H1 (cell line): ENCODE data around the gene CALM1.

Source experiments
- CEBPB ChIP-seq: IDR thresholded peaks from 2 replicates; pipeline ENCODE4 v1.6.1; 2012; ENCODE audit warnings: low read depth, low read length
- EZH2 ChIP-seq: fragments of 200-600 bp; sonication (generic); IDR thresholded peaks from 2 replicates; pipeline ENCODE4 v1.7.1; 2012; ENCODE audit warnings: low read depth, mild to moderate bottlenecking, moderate library complexity, low read length, inconsistent platforms; ENCODE audit not compliant: severe bottlenecking
- JUND ChIP-seq: IDR thresholded peaks from 2 replicates; pipeline ENCODE4 v1.6.1; 2011; ENCODE audit warnings: mild to moderate bottlenecking, improper control_type of control experiment, low read length
- POLR2A ChIP-seq, 2 experiments: IDR thresholded peaks; 1 replicate in 1 of 2; 2 replicates in 1 of 2; pipeline ENCODE4 v1.6.1; 2011; ENCODE audit warnings: low read depth in 2 of 2, low read length in 2 of 2, mild to moderate bottlenecking in 2 of 2; ENCODE audit errors: control extremely low read depth in 1 of 2
- POLR2AphosphoS5 ChIP-seq: IDR thresholded peaks from 2 replicates; pipeline ENCODE4 v1.6.1; 2011; ENCODE audit warnings: low read depth, low read length
- TF ChIP-seq, protein P1 (sequence below), 3 experiments: IDR thresholded peaks; 1 replicate in 2 of 3; 2 replicates in 1 of 3; pipeline versions ENCODE4 v1.5.1 to v1.6.1; 2011; ENCODE audit warnings: low read length in 3 of 3, mild to moderate bottlenecking in 3 of 3, inconsistent platforms in 2 of 3, low read depth in 1 of 3, moderate library complexity in 1 of 3; ENCODE audit not compliant: insufficient read depth in 1 of 3; ENCODE audit errors: control extremely low read depth in 1 of 3
- TF ChIP-seq, protein P2 (sequence below): IDR thresholded peaks from 2 replicates; pipeline ENCODE4 v1.6.1; 2012; ENCODE audit warnings: inconsistent platforms
- TF ChIP-seq, protein P3 (sequence below): IDR thresholded peaks from 2 replicates; pipeline ENCODE4 v1.6.1; 2011; ENCODE audit warnings: low read depth, mild to moderate bottlenecking, low read length; ENCODE audit not compliant: insufficient read depth

DNA sequence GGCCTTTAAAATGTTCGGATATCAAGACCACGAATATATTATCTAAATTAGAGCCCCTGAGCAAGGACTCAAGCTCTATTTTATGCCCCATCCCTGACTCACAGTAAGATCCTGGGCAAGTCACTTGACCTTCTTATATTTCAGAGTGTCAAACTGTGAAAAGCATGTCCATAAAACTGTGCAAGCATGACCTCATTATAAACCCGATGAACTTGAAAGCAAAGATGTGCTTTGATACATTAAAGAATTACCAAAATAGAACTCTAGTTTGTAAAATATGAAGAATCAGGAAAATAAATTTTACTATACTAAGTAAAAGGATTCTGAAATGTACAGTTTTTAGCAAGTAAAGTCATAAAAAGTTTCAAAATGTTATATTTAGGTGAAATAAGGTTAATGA, 2.9 kb upstream of the CALM1 start:
- TF ChIP-seq, protein P1, sequence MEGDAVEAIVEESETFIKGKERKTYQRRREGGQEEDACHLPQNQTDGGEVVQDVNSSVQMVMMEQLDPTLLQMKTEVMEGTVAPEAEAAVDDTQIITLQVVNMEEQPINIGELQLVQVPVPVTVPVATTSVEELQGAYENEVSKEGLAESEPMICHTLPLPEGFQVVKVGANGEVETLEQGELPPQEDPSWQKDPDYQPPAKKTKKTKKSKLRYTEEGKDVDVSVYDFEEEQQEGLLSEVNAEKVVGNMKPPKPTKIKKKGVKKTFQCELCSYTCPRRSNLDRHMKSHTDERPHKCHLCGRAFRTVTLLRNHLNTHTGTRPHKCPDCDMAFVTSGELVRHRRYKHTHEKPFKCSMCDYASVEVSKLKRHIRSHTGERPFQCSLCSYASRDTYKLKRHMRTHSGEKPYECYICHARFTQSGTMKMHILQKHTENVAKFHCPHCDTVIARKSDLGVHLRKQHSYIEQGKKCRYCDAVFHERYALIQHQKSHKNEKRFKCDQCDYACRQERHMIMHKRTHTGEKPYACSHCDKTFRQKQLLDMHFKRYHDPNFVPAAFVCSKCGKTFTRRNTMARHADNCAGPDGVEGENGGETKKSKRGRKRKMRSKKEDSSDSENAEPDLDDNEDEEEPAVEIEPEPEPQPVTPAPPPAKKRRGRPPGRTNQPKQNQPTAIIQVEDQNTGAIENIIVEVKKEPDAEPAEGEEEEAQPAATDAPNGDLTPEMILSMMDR (IDR thresholded peaks at IDR 0.05; ENCODE audit: control extremely low read depth in 1 of 3, insufficient read depth in 1 of 3, low read depth in 1 of 3, low read length in 3 of 3): no peak
- TF ChIP-seq POLR2A (IDR thresholded peaks at IDR 0.05; ENCODE audit: control extremely low read depth in 1 of 2, low read depth in 2 of 2, low read length in 2 of 2): no peak
- TF ChIP-seq, protein P2, sequence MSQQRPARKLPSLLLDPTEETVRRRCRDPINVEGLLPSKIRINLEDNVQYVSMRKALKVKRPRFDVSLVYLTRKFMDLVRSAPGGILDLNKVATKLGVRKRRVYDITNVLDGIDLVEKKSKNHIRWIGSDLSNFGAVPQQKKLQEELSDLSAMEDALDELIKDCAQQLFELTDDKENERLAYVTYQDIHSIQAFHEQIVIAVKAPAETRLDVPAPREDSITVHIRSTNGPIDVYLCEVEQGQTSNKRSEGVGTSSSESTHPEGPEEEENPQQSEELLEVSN: no peak
- no peak for TF ChIP-seq CEBPB
- TF ChIP-seq, protein P3, sequence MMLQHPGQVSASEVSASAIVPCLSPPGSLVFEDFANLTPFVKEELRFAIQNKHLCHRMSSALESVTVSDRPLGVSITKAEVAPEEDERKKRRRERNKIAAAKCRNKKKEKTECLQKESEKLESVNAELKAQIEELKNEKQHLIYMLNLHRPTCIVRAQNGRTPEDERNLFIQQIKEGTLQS: no peak
- TF ChIP-seq JUND: no peak
- TF ChIP-seq POLR2AphosphoS5: no peak
- TF ChIP-seq EZH2: no peak
